Measurements from ENCODE around the gene ANKRD44. TPM values are rescaled to one million over a fixed set of nuclear protein-coding genes. Genes with fewer than 3 reads are reported as not detected.

ANKRD44 gene
- total RNA-seq, 2 donors from 2014 or later: 131 to 154 TPM

GRCh38 chr2:197286805-197287595 is 23.6 kb downstream of the ANKRD44 start:
- Mint-ChIP-seq H3K9me3 (no peaks in the 10 kb centered on the region), H3K27ac (peak overlapping the region; percentile 96), H3K27me3 (no peaks in the 10 kb centered on the region), H3K4me3 (peak overlapping the region; percentile 87), H3K4me1 (peaks cover 57% of the 10 kb centered on the region), H3K36me3 (ENCODE audit: low read depth) (peaks cover 50% of the 10 kb centered on the region)
- ATAC-seq (replicated peaks): peak; percentile 96

GRCh38 chr2:197285361-197285760 is 25.2 kb downstream of the ANKRD44 start:
- no peaks in the 10 kb centered on the region for H3K9me3 Mint-ChIP-seq

GRCh38 chr2:197284956-197285355 is 25.6 kb downstream of the ANKRD44 start:
- peaks cover 57% of the 10 kb centered on the region for H3K36me3 Mint-ChIP-seq (ENCODE audit: low read depth)
- H3K27ac Mint-ChIP-seq: peak overlapping the region; percentile 96
- no peaks in the 10 kb centered on the region for H3K9me3 Mint-ChIP-seq
- peak overlapping the region; percentile 87 for H3K4me3 Mint-ChIP-seq
- H3K4me1 Mint-ChIP-seq: peaks cover 65% of the 10 kb centered on the region
- H3K27me3 Mint-ChIP-seq: no peaks in the 10 kb centered on the region
- peak; percentile 15 for ATAC-seq (replicated peaks)

More at GRCh38 chr2:197285361-197285760, 25.2 kb downstream of the ANKRD44 start:
- no peak for ATAC-seq (replicated peaks)
- peaks cover 57% of the 10 kb centered on the region for H3K36me3 Mint-ChIP-seq (ENCODE audit: low read depth)
- H3K27me3 Mint-ChIP-seq: no peaks in the 10 kb centered on the region
- peaks cover 65% of the 10 kb centered on the region for H3K4me1 Mint-ChIP-seq
- H3K4me3 Mint-ChIP-seq: peak overlapping the region; percentile 87
- peak overlapping the region; percentile 96 for H3K27ac Mint-ChIP-seq

- Mint-ChIP-seq H3K9me3 (no peaks in the 10 kb centered on the region), H3K4me3 (peak overlapping the region; percentile 70), H3K27ac (peak overlapping the region; percentile 82), H3K4me1 (peaks cover 70% of the 10 kb centered on the region), H3K36me3 (ENCODE audit: low read depth) (peaks cover 62% of the 10 kb centered on the region), H3K27me3 (no peaks in the 10 kb centered on the region)
- no peak for ATAC-seq (replicated peaks)
These were observed 29.2 kb downstream of the ANKRD44 start for GRCh38 chr2:197281421-197281820.

- no peaks in the 10 kb centered on the region for H3K9me3 Mint-ChIP-seq
- H3K4me1 Mint-ChIP-seq: peaks cover 68% of the 10 kb centered on the region
- H3K27me3 Mint-ChIP-seq: no peaks in the 10 kb centered on the region
- peak overlapping the region; percentile 70 for H3K4me3 Mint-ChIP-seq
- peak; percentile 30 for ATAC-seq (replicated peaks)
- peak overlapping the region; percentile 82 for H3K27ac Mint-ChIP-seq
- peaks cover 64% of the 10 kb centered on the region for H3K36me3 Mint-ChIP-seq (ENCODE audit: low read depth)
These were observed 30.4 kb downstream of the ANKRD44 start for GRCh38 chr2:197280015-197280702.

GRCh38 chr2:197278799-197279763 is 31.5 kb downstream of the ANKRD44 start:
- H3K27me3 Mint-ChIP-seq: no peaks in the 10 kb centered on the region
- peak overlapping the region; percentile 82 for H3K27ac Mint-ChIP-seq
- peak overlapping the region; percentile 70 for H3K4me3 Mint-ChIP-seq
- peaks cover 68% of the 10 kb centered on the region for H3K36me3 Mint-ChIP-seq (ENCODE audit: low read depth)
- peak; percentile 59 for ATAC-seq (replicated peaks)
- peaks cover 67% of the 10 kb centered on the region for H3K4me1 Mint-ChIP-seq
- H3K9me3 Mint-ChIP-seq: no peaks in the 10 kb centered on the region

- Mint-ChIP-seq H3K4me3 (peak overlapping the region; percentile 70), H3K27ac (peak overlapping the region; percentile 82), H3K9me3 (no peaks in the 10 kb centered on the region), H3K4me1 (peaks cover 63% of the 10 kb centered on the region), H3K36me3 (ENCODE audit: low read depth) (peaks cover 63% of the 10 kb centered on the region), H3K27me3 (no peaks in the 10 kb centered on the region)
- no peak for ATAC-seq (replicated peaks)
These were observed 32.8 kb downstream of the ANKRD44 start for GRCh38 chr2:197277794-197278193.

- no peak for ATAC-seq (replicated peaks)
- no peaks in the 10 kb centered on the region for H3K9me3 Mint-ChIP-seq
- H3K4me1 Mint-ChIP-seq: peaks cover 50% of the 10 kb centered on the region
- H3K36me3 Mint-ChIP-seq (ENCODE audit: low read depth): peaks cover 47% of the 10 kb centered on the region
- H3K27me3 Mint-ChIP-seq: no peaks in the 10 kb centered on the region
- no peak overlapping the region for H3K27ac Mint-ChIP-seq
- no peak overlapping the region for H3K4me3 Mint-ChIP-seq
These were observed 34.4 kb downstream of the ANKRD44 start for GRCh38 chr2:197276156-197276555.

GRCh38 chr2:197274937-197275336 is 35.6 kb downstream of the ANKRD44 start:
- Mint-ChIP-seq H3K4me1 (peaks cover 49% of the 10 kb centered on the region), H3K9me3 (no peaks in the 10 kb centered on the region), H3K4me3 (peak overlapping the region; percentile 41), H3K36me3 (ENCODE audit: low read depth) (peaks cover 35% of the 10 kb centered on the region), H3K27ac (peak overlapping the region; percentile 78), H3K27me3 (no peaks in the 10 kb centered on the region)
- ATAC-seq (replicated peaks): no peak

GRCh38 chr2:197274349-197274748 is 36.2 kb downstream of the ANKRD44 start:
- peaks cover 29% of the 10 kb centered on the region for H3K36me3 Mint-ChIP-seq (ENCODE audit: low read depth)
- H3K27me3 Mint-ChIP-seq: no peaks in the 10 kb centered on the region
- peak overlapping the region; percentile 41 for H3K4me3 Mint-ChIP-seq
- H3K27ac Mint-ChIP-seq: peak overlapping the region; percentile 60
- peak; percentile 12 for ATAC-seq (replicated peaks)
- no peaks in the 10 kb centered on the region for H3K9me3 Mint-ChIP-seq
- H3K4me1 Mint-ChIP-seq: peaks cover 49% of the 10 kb centered on the region

- no peaks in the 10 kb centered on the region for H3K27me3 Mint-ChIP-seq
- H3K9me3 Mint-ChIP-seq: no peaks in the 10 kb centered on the region
- H3K4me1 Mint-ChIP-seq: peaks cover 48% of the 10 kb centered on the region
- H3K4me3 Mint-ChIP-seq: no peak overlapping the region
- ATAC-seq (replicated peaks): no peak
- H3K27ac Mint-ChIP-seq: peak overlapping the region; percentile 70
- peaks cover 21% of the 10 kb centered on the region for H3K36me3 Mint-ChIP-seq (ENCODE audit: low read depth)
These were observed 37.1 kb downstream of the ANKRD44 start for GRCh38 chr2:197273485-197273884.

GRCh38 chr2:197270601-197271000 is 40.0 kb downstream of the ANKRD44 start:
- Mint-ChIP-seq H3K4me1 (peaks cover 48% of the 10 kb centered on the region), H3K27me3 (no peaks in the 10 kb centered on the region), H3K36me3 (ENCODE audit: low read depth) (peaks cover 12% of the 10 kb centered on the region), H3K4me3 (peak overlapping the region; percentile 68), H3K27ac (peak overlapping the region; percentile 97), H3K9me3 (no peaks in the 10 kb centered on the region)
- ATAC-seq (replicated peaks): no peak

GRCh38 chr2:197269815-197270214 is 40.8 kb downstream of the ANKRD44 start:
- Mint-ChIP-seq H3K4me1 (peaks cover 45% of the 10 kb centered on the region), H3K36me3 (ENCODE audit: low read depth) (peaks cover 6% of the 10 kb centered on the region), H3K9me3 (no peaks in the 10 kb centered on the region), H3K27ac (peak overlapping the region; percentile 97), H3K27me3 (no peaks in the 10 kb centered on the region), H3K4me3 (peak overlapping the region; percentile 68)
- ATAC-seq (replicated peaks): no peak

All from activated T-helper 17 cell treated with anti-CD3 and anti-CD28 coated beads, Interleukin-2, amount 50 U/mL, for 72 hours (primary cell).